Spleen (tissue), 11 donors: Measurements from ENCODE around the gene SCARB1. TPM values are rescaled to one million over a fixed set of nuclear protein-coding genes. Genes with fewer than 3 reads are reported as not detected.

ENCODE experiments used
- DNase-seq: peaks from one replicate; pipeline ENCODE4 v3.0.0-alpha.2; 2020
- H3K27ac ChIP-seq, 8 donors: fragments of 200-600 bp; sonication (generic) in 7 of 8; 1 replicate in 4 of 8; 2 replicates in 4 of 8; pipeline versions ENCODE4 v1.5.0 to v1.8.0; 2016 to 2021; ENCODE audit warnings: inconsistent platforms in 4 of 8, mild to moderate bottlenecking in 4 of 8, moderate library complexity in 1 of 8
- H3K27me3 ChIP-seq, 7 donors: fragments of 200-600 bp; sonication (generic) in 6 of 7; replicated peaks in 1 of 7; 1 replicate in 4 of 7; 2 replicates in 3 of 7; pipeline versions ENCODE4 v1.5.0 to v1.8.0; 2016 to 2021; ENCODE audit warnings: inconsistent platforms in 3 of 7, mild to moderate bottlenecking in 1 of 7
- H3K36me3 ChIP-seq, 6 donors: fragments of 200-600 bp; sonication (generic) in 5 of 6; 1 replicate in 4 of 6; 2 replicates in 2 of 6; pipeline versions ENCODE4 v1.5.0 to v1.8.0; 2016 to 2021; ENCODE audit warnings: inconsistent platforms in 2 of 6
- H3K4me1 ChIP-seq, 6 donors: fragments of 200-600 bp; sonication (generic) in 5 of 6; 1 replicate in 3 of 6; 2 replicates in 3 of 6; pipeline versions ENCODE4 v1.5.0 to v1.8.0; 2016 to 2021; ENCODE audit warnings: inconsistent platforms in 3 of 6
- H3K4me3 ChIP-seq, 8 donors: fragments of 200-600 bp; sonication (generic) in 7 of 8; 1 replicate in 4 of 8; 2 replicates in 4 of 8; pipeline versions ENCODE4 v1.5.0 to v1.8.0; 2016 to 2021; ENCODE audit warnings: inconsistent platforms in 4 of 8, mild to moderate bottlenecking in 4 of 8, moderate library complexity in 2 of 8
- H3K9me3 ChIP-seq, 8 donors: fragments of 200-600 bp; sonication (generic) in 7 of 8; 1 replicate in 4 of 8; 2 replicates in 4 of 8; pipeline versions ENCODE4 v1.5.0 to v1.8.0; 2016 to 2021; ENCODE audit warnings: inconsistent platforms in 4 of 8
- CTCF ChIP-seq, 11 experiments: fragments of 200-600 bp in 7 of 11; fragments of 450-650 bp in 4 of 11; sonication (generic) in 4 of 11; IDR thresholded peaks in 8 of 11; conservative IDR thresholded peaks in 3 of 11; 1 replicate in 7 of 11; 2 replicates in 4 of 11; pipeline versions ENCODE4 v1.4.0 to v1.8.0; 2016 to 2021; ENCODE audit warnings: antibody characterized with exemption in 11 of 11, inconsistent platforms in 4 of 11, mild to moderate bottlenecking in 1 of 11
- POLR2A ChIP-seq, 3 donors: fragments of 450-650 bp; IDR thresholded peaks; one replicate each; pipeline ENCODE4 v1.5.1; 2017; ENCODE audit warnings: antibody characterized with exemption in 3 of 3, mild to moderate bottlenecking in 1 of 3
- POLR2AphosphoS5 ChIP-seq, 3 donors: sonication (generic); formaldehyde crosslinking; IDR thresholded peaks; one replicate each; pipeline ENCODE4 v1.5.1; 2017; ENCODE audit warnings: antibody characterized with exemption in 3 of 3
- WGBS, 5 donors: extraction: QIAGEN DNeasy Blood & Tissue Kit in 3 of 5; methylation state at CpG; one replicate each; pipeline versions ENCODE4 v1.1.5 to v1.1.7; 2013 to 2018; 5-methylcytosine and 5-hydroxymethylcytosine counted together
- intact Hi-C: fragments of 100-400 bp; cut with DNase I; formaldehyde crosslinking; loops from one replicate; pipeline ENCODE4 v1.15.0; 2023; ENCODE audit warnings: low total_unique reads
- polyA plus RNA-seq, 3 donors: library from polyadenylated mRNA; stranded (reverse); fragments of 200-250 nt; gene quantifications; one replicate each; pipeline ENCODE4 v1.2.1, GENCODE V29; 2013
- total RNA-seq, 7 donors: library from RNA; depleted of rRNA in 3 of 7; stranded (reverse); fragments of >200 nt in 3 of 7; fragmentation: NEBNext Ultra II Directional in 4 of 7; extraction: Animal tissue kit (Norgen Biotek cat#: 25700) in 4 of 7; gene quantifications; one replicate each; pipeline versions ENCODE4 v1.1.0 to v1.2.1, GENCODE V29; 2016 to 2021
- donor health status: healthy with polysubstance abuse.
- donor health status: DM: no; HTN: no; CAD: no; lungs with moderate emphysema.
- donor health status: DM: no; HTN: no; CAD: no.
- donor health status: Bipolar disorder and iron deficiency.
- donor health status: healthy.
- donor health status: DM: no; HTN: no; CAD: no.
- donor health status: DM: yes; HTN: yes; CAD: no.

SCARB1 gene
- total and polyA plus RNA-seq, 10 donors: 11.9 to 59.3 (median 24.3) TPM

- no peak for DNase-seq
- Histone ChIP-seq H3K36me3 (peaks cover 0 to 66% (median 8%) of the 10 kb centered on the region in 6 donors), H3K27me3 (no peaks in the 10 kb centered on the region), H3K4me1 (no peaks in the 10 kb centered on the region), H3K9me3 (no peaks in the 10 kb centered on the region), H3K27ac (no peak overlapping the region), H3K4me3 (no peak overlapping the region)
- 87 to 96% (median 91%) methylated on average over 25 of the region's 25 CpGs for WGBS, 5 donors
- intact Hi-C loops: no loop called here
- no peak for TF ChIP-seq POLR2AphosphoS5 (IDR thresholded peaks at IDR 0.05)
- no peak for TF ChIP-seq POLR2A (IDR thresholded peaks at IDR 0.05)
- no peak for TF ChIP-seq CTCF (IDR thresholded peaks at IDR 0.05 in 8 of 11, conservative IDR thresholded peaks at IDR 0.05 in 3 of 11)
Measured at GRCh38 chr12:124805876-124806668, 57.6 kb downstream of the SCARB1 start.

GRCh38 chr12:124805050-124805449 is 58.6 kb downstream of the SCARB1 start:
- peaks cover 0 to 75% (median 9%) of the 10 kb centered on the region in 6 donors for H3K36me3 ChIP-seq
- H3K4me3 ChIP-seq: no peak overlapping the region
- no peak for TF ChIP-seq POLR2AphosphoS5 (IDR thresholded peaks at IDR 0.05)
- no peak for TF ChIP-seq POLR2A (IDR thresholded peaks at IDR 0.05)
- no peak for TF ChIP-seq CTCF (IDR thresholded peaks at IDR 0.05 in 8 of 11, conservative IDR thresholded peaks at IDR 0.05 in 3 of 11)
- intact Hi-C loops: no loop called here
- no peak for DNase-seq
- no peak overlapping the region for H3K27ac ChIP-seq
- 80 to 95% (median 84%) methylated on average over 3 of the region's 3 CpGs for WGBS, 5 donors
- no peaks in the 10 kb centered on the region for H3K4me1 ChIP-seq
- H3K27me3 ChIP-seq: no peaks in the 10 kb centered on the region
- H3K9me3 ChIP-seq: no peaks in the 10 kb centered on the region

- no peak for TF ChIP-seq POLR2A (IDR thresholded peaks at IDR 0.05)
- TF ChIP-seq POLR2AphosphoS5 (IDR thresholded peaks at IDR 0.05): no peak
- Histone ChIP-seq H3K27me3 (no peaks in the 10 kb centered on the region), H3K27ac (no peak overlapping the region), H3K4me1 (no peaks in the 10 kb centered on the region), H3K36me3 (peaks cover 0 to 75% (median 8%) of the 10 kb centered on the region in 6 donors), H3K4me3 (no peak overlapping the region), H3K9me3 (no peaks in the 10 kb centered on the region)
- WGBS, 5 donors: 92 to 96% (median 95%) methylated on average over 8 to 9 of the region's 9 CpGs
- intact Hi-C loops: no loop called here
- DNase-seq: no peak
Measured at GRCh38 chr12:124804011-124804621, 59.5 kb downstream of the SCARB1 start.

GRCh38 chr12:124802361-124802760 is 61.3 kb downstream of the SCARB1 start:
- no peak overlapping the region for H3K4me3 ChIP-seq
- intact Hi-C loops: no loop called here
- H3K4me1 ChIP-seq: peaks cover 0 to 4% (median 0%) of the 10 kb centered on the region in 6 donors
- no peak for TF ChIP-seq CTCF (IDR thresholded peaks at IDR 0.05 in 8 of 11, conservative IDR thresholded peaks at IDR 0.05 in 3 of 11)
- TF ChIP-seq POLR2AphosphoS5 (IDR thresholded peaks at IDR 0.05): no peak
- TF ChIP-seq POLR2A (IDR thresholded peaks at IDR 0.05): no peak
- peaks cover 0 to 80% (median 8%) of the 10 kb centered on the region in 6 donors for H3K36me3 ChIP-seq
- H3K9me3 ChIP-seq: no peaks in the 10 kb centered on the region
- 94 to 97% (median 95%) methylated on average over 14 of the region's 14 CpGs for WGBS, 5 donors
- no peak for DNase-seq
- H3K27ac ChIP-seq: no peak overlapping the region
- no peaks in the 10 kb centered on the region for H3K27me3 ChIP-seq
